ENCODE data around the gene ARHGEF33.

ARHGEF33 gene

GRCh38 chr2:39024833-39025232 is 135.2 kb downstream of the ARHGEF33 start:
- H3K4me3 ChIP-seq (ENCODE audit: low read depth, low read length), result no peak overlapping the region
- TF ChIP-seq CTCF (IDR thresholded peaks at IDR 0.05; ENCODE audit: low read depth, low read length), result no peak
